Lower leg skin (tissue), 3 donors: ENCODE measurements around the gene TUBB2B.

Experiments
- POLR2A ChIP-seq, 2 donors: fragments of 450-650 bp; IDR thresholded peaks; one replicate each; pipeline ENCODE4 v1.6.1; 2016 to 2017; ENCODE audit warnings: antibody characterized with exemption in 2 of 2, mild to moderate bottlenecking in 1 of 2, moderate library complexity in 1 of 2
- TF ChIP-seq, protein P1 (sequence below), 3 donors: fragments of 450-650 bp; IDR thresholded peaks; one replicate each; pipeline ENCODE4 v1.5.1; 2016; ENCODE audit warnings: antibody characterized with exemption in 3 of 3, mild to moderate bottlenecking in 3 of 3, moderate library complexity in 2 of 3

GRCh38 chr6:3194535-3195419, 32.7 kb downstream of the TUBB2B start:
- TF ChIP-seq, protein P1, sequence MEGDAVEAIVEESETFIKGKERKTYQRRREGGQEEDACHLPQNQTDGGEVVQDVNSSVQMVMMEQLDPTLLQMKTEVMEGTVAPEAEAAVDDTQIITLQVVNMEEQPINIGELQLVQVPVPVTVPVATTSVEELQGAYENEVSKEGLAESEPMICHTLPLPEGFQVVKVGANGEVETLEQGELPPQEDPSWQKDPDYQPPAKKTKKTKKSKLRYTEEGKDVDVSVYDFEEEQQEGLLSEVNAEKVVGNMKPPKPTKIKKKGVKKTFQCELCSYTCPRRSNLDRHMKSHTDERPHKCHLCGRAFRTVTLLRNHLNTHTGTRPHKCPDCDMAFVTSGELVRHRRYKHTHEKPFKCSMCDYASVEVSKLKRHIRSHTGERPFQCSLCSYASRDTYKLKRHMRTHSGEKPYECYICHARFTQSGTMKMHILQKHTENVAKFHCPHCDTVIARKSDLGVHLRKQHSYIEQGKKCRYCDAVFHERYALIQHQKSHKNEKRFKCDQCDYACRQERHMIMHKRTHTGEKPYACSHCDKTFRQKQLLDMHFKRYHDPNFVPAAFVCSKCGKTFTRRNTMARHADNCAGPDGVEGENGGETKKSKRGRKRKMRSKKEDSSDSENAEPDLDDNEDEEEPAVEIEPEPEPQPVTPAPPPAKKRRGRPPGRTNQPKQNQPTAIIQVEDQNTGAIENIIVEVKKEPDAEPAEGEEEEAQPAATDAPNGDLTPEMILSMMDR (IDR thresholded peaks at IDR 0.05) = no peak
- no peak for TF ChIP-seq POLR2A (IDR thresholded peaks at IDR 0.05)
